Upper lobe of left lung (tissue), 4 donors: Measurements from ENCODE around the gene YAF2.

ENCODE experiments used
- POLR2A ChIP-seq, 4 donors: fragments of 450-650 bp; IDR thresholded peaks; one replicate each; pipeline ENCODE4 v1.5.1; 2016 to 2017; ENCODE audit warnings: antibody characterized with exemption in 4 of 4, mild to moderate bottlenecking in 2 of 4
- POLR2AphosphoS5 ChIP-seq, 2 donors: sonication (generic); formaldehyde crosslinking; IDR thresholded peaks; one replicate each; pipeline ENCODE4 v1.5.1; 2017; ENCODE audit warnings: antibody characterized with exemption in 2 of 2

- TF ChIP-seq POLR2AphosphoS5 (IDR thresholded peaks at IDR 0.05) (no peak), POLR2A (IDR thresholded peaks at IDR 0.05) (no peak)
These were observed 113.2 kb downstream of the YAF2 start for GRCh38 chr12:42124764-42125387.
